Measurements from ENCODE around the gene MACROD1. TPM values are rescaled to one million over a fixed set of nuclear protein-coding genes. Genes with fewer than 3 reads are reported as not detected.

The MACROD1 gene
- total RNA-seq, 1 donor from 2014 or later = 12.3 TPM

DNA sequence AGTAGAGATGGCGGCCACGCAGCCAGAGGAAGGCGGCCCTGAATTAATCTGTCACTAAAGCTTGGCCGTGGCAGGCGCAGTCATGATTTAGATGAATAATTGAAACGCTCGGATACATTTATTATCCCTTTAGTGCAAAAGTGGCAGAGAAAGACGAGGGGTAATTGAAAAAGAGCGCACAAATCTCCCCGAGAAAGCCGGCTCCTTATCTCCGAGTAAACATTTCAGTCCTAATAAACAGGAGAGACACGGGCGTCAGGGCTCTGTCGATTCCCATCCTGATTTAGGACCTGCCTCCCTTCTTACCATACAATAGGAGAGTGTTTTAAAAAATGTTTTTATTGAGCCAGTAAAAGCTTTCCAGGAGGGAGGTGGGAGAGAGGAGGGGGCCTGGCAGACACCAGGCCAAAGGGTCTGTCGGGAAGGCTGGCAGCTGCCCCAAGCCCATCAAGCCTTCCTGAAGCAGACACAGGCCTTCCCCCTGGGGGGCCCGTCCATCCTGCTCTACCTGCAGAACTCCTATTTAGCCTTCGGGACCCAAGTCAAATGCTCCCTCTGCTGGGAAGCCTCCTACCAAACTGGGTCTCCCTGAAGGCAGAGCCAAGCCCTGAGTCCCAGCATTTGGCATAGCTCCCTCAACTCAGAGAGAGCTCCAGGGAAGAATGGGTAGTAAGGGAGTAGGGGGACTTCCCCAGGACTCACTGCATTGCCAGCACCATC lies 156.8 kb downstream of the MACROD1 start:
- peaks cover 30% of the 10 kb centered on the region for H3K27me3 ChIP-seq (ENCODE audit: control insufficient read depth, insufficient read depth, low read length)

DNA sequence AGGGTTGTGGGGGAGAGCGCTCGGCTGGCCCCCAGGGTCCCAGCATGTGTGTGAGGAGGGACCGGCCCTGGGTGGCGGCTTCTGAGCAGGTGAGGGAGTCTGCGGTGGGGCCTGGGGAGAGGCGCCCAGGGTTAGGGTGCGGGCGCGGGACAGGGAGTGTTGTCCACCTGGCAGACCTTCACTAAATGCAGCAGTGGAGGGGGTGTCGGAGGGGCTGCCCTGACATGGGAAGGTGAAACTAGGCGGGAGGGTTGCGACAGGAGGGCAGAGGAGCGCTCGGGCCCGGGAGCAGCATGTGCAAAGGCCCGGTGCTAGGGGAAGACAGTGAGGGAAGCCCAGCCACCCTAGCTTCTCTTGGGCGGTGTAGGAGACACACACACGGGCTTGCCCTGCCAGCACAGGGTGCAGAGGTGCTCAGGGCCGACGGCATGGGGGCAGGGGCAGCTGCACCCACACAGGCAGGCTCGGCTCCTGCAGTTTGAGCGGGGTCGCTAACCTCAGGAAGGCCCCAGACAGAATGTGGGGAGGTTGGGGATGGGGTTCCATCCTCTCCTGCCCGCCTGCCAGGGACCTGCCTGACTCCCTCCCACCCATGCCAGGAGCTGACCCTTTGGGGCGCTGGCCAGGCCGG lies 157.5 kb downstream of the MACROD1 start:
- H3K36me3 ChIP-seq (ENCODE audit: control insufficient read depth, insufficient read depth, low read length) = no peaks in the 10 kb centered on the region
- no peak for DNase-seq (ENCODE audit: low read depth)
- TF ChIP-seq, protein P1, sequence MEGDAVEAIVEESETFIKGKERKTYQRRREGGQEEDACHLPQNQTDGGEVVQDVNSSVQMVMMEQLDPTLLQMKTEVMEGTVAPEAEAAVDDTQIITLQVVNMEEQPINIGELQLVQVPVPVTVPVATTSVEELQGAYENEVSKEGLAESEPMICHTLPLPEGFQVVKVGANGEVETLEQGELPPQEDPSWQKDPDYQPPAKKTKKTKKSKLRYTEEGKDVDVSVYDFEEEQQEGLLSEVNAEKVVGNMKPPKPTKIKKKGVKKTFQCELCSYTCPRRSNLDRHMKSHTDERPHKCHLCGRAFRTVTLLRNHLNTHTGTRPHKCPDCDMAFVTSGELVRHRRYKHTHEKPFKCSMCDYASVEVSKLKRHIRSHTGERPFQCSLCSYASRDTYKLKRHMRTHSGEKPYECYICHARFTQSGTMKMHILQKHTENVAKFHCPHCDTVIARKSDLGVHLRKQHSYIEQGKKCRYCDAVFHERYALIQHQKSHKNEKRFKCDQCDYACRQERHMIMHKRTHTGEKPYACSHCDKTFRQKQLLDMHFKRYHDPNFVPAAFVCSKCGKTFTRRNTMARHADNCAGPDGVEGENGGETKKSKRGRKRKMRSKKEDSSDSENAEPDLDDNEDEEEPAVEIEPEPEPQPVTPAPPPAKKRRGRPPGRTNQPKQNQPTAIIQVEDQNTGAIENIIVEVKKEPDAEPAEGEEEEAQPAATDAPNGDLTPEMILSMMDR (IDR thresholded peaks at IDR 0.05; ENCODE audit: insufficient read depth, low read length, poor library complexity, severe bottlenecking) = no peak
- peaks cover 30% of the 10 kb centered on the region for H3K27me3 ChIP-seq (ENCODE audit: control insufficient read depth, insufficient read depth, low read length)
- H3K4me3 ChIP-seq (ENCODE audit: low read depth, low read length) = no peak overlapping the region

More for the DNA sequence above, 156.8 kb downstream of the MACROD1 start:
- TF ChIP-seq, protein P1 (IDR thresholded peaks at IDR 0.05; ENCODE audit: insufficient read depth, low read length, poor library complexity, severe bottlenecking) = no peak
- no peak overlapping the region for H3K4me3 ChIP-seq (ENCODE audit: low read depth, low read length)
- H3K36me3 ChIP-seq (ENCODE audit: control insufficient read depth, insufficient read depth, low read length) = no peaks in the 10 kb centered on the region
- DNase-seq (ENCODE audit: low read depth) = no peak

DNA sequence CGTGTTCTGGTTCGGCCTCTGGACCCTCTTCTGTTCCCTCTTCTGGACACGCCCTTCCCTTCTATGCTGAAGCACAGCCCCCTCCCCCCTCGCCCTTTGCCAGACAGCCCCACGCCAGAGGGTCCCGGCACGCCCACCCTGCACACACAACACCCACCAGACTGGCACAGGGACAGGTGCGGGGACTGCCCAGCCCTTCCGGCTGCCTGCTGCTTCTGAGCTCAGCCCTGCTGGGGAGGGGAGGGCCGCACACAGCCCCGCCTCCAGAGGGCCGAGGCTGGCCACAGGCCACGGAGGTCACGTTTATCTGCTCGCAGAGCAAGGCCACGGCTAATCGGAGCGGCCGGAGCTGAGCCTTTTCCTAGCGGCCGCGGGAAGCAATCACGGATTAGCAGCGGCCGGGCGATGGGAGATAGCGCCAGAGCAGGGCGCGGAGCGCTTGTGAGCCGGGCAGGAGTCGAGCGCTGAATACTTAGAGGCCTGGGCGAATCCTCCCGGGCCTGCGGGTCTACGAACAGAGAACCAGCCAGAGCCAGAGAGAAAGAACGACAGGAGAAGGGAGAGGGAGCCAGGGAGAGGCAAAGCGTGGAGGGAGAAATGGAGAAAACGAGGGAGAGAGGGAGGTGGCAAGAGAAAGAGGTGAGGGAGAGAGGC lies 158.2 kb downstream of the MACROD1 start:
- no peak for DNase-seq (ENCODE audit: low read depth)
- Histone ChIP-seq H3K36me3 (ENCODE audit: control insufficient read depth, insufficient read depth, low read length) (no peaks in the 10 kb centered on the region), H3K4me3 (ENCODE audit: low read depth, low read length) (no peak overlapping the region), H3K27me3 (ENCODE audit: control insufficient read depth, insufficient read depth, low read length) (peaks cover 30% of the 10 kb centered on the region)
- TF ChIP-seq, protein P1 (IDR thresholded peaks at IDR 0.05; ENCODE audit: insufficient read depth, low read length, poor library complexity, severe bottlenecking) = peak; percentile 12

DNA sequence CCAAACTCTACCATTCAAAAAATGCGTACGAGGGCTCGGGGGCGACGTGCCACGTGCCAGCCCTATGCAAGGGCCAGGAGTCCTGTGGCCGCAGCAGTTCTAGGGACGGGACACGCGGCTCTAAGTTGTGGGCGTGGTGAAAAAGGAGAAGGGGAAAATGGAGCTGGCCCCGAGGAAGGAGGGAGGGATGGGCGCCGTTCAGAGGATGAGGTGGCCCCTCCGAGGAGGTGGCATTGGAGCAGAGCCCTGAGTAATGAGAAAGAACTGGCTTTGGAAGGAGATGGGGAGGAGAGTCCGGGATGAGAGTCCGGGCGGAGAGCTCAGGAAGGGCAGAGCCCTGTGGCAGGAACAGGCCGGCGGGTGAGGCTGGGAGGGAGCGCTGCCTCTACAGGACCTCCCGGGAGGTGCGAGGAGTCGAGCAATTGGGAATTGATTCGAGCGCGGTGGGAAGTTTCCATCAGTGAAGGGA lies 158.7 kb downstream of the MACROD1 start:
- DNase-seq (ENCODE audit: low read depth) = no peak
- H3K4me3 ChIP-seq (ENCODE audit: low read depth, low read length) = no peak overlapping the region
- TF ChIP-seq, protein P1 (IDR thresholded peaks at IDR 0.05; ENCODE audit: insufficient read depth, low read length, poor library complexity, severe bottlenecking) = no peak
- peaks cover 32% of the 10 kb centered on the region for H3K27me3 ChIP-seq (ENCODE audit: control insufficient read depth, insufficient read depth, low read length)
- no peaks in the 10 kb centered on the region for H3K36me3 ChIP-seq (ENCODE audit: control insufficient read depth, insufficient read depth, low read length)

DNA sequence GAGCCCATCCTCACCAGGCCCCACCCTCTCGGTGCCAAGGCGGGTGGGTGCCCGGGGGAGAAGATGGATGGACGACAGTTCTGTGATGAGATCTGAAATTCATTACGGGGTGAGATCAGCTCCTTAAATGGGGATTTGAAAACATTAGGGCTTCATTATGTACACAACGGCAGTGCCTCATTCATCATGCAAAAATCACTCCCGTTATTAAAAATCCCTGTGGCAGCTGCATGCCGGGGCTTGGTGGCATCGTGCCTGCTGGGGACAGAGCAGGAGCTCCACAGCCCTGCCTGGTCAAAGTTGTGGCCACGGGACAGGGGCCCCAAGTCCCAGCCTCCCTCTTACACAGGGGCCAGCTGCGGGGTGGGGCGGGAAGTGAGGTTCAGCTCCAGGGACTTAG lies 159.5 kb downstream of the MACROD1 start:
- TF ChIP-seq, protein P1 (IDR thresholded peaks at IDR 0.05; ENCODE audit: insufficient read depth, low read length, poor library complexity, severe bottlenecking) = no peak
- no peak overlapping the region for H3K4me3 ChIP-seq (ENCODE audit: low read depth, low read length)
- H3K36me3 ChIP-seq (ENCODE audit: control insufficient read depth, insufficient read depth, low read length) = no peaks in the 10 kb centered on the region
- H3K27me3 ChIP-seq (ENCODE audit: control insufficient read depth, insufficient read depth, low read length) = peaks cover 33% of the 10 kb centered on the region
- no peak for DNase-seq (ENCODE audit: low read depth)

Measured in kidney epithelial cell (primary cell).